Muscle of arm (tissue), 12 donors: Measurements from ENCODE around the gene JMJD4. TPM values are rescaled to one million over a fixed set of nuclear protein-coding genes. Genes with fewer than 3 reads are reported as not detected.

ENCODE experiments used
- DNase-seq: peaks from one replicate; pipeline ENCODE4 v3.0.0-alpha.2; 2013
- polyA plus RNA-seq, 12 donors: library from polyadenylated mRNA; unstranded; fragments of 120-200 nt; gene quantifications; one replicate each; pipeline ENCODE4 v1.2.1, GENCODE V29; 2013; ENCODE audit not compliant: insufficient read length in 12 of 12

The JMJD4 gene
- polyA plus RNA-seq, 12 donors = 13.6 to 20.0 (median 15.2) TPM; not detected in 1

DNA sequence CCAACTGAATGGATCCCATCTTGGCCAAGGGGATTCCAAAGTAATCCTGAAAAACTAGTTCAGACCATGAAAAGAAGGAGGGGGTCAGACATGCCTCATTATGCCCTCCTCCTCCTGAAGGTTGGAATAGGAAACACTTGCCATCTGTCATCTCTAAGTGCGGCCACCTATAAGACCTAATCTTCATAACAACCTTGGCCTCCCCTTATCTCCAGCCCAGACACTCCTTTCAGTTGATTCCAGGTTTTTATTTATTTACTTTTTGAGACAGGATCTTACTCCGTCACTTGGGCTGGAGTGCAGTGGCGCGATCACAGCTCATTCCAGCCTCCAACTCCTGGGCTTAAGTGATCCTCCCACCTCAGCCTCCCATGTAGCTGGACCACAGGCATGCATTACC lies 19.9 kb upstream of the JMJD4 start:
- DNase-seq = no peak

DNA sequence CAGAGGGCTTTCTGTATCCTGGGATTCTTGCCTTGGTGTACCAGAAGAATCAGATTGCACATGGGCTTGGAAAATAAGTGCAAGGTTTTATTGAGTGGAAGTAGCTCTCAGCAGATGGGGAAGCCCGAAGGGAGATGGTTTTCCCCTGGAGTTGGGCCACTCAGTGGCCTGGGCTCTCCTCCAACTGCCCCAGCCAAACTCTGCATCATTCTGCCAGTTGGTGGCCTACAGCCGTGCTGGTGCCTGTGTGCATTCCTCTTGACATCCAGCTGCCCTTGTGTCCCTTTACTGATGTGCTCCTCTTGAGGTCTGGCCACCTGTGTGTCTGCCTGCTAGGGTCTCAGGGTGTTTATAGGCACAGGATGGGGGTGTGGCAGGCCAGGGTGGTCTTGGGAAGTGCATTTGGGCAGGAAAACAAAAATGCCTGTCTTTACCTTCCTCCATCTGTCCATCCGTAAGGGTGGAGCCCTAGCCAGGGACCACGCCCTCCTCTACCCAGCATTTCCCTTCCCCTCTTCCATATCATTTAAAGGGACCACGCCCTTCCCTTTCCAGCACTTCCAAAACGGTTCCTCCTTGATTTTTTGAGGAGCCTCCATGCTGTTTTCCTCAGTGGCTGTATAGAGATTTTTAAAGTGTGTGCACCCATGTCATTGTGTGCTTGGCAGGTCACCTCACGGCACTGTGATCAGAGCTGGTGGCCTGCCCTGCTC lies 19.1 kb upstream of the JMJD4 start:
- no peak for DNase-seq

DNA sequence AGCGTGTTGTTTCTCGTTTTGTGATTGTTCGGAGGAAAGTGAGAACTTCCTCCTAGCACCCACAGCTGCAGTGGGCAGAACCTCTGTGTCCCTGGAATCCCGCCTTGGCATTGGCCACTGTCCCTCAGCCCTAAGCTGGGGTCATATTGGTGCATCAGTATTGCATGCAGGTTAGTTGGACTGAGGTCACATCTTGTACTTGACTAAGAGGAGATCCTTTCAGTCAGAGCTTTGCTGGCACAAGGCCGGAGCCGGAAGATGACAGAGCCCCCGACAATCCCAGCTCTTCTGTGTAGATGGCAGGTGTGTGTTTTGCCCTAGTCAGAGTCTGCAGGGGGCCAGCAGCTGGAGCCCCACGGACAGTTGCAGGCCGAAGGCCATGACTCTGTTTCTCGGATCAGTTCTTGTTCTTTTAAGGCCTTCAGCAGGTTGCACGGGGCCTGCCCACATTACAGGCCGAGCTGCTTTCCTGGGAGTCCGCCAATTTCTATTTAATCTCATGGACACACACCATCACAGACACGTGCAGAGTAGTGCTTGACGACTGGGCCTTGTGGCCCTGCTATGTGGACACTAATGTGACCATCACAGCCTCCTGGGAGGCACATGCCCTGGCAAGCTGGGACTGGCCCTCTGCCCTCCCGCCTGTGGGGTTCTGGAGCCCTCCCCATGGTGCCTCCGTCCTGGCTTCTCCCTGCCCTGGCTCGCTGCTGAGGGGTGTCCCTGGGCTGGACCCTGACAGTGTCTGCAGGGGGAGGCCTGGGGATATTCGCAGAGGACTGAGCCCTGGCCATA lies 15.0 kb upstream of the JMJD4 start:
- DNase-seq = no peak

DNA sequence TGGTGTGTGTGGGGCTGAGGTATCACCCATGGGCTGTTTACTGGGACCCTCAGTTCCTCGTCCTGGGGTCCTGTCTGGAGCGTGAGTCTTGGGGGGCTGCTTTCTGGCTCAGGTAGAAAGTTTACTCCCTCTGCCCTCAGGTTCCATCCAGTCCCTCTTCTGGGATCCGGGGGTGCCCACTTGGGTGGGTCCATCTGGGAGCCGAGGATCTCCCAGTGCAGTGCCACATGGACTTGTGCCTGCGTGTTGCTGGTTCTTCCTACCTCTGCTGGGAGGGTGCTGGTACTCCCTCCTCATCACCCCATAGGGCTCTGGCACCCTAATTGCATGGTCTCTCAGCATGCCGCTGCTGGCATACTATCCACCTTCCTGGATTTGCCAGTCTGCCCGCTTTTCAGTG lies 14.1 kb upstream of the JMJD4 start:
- no peak for DNase-seq

DNA sequence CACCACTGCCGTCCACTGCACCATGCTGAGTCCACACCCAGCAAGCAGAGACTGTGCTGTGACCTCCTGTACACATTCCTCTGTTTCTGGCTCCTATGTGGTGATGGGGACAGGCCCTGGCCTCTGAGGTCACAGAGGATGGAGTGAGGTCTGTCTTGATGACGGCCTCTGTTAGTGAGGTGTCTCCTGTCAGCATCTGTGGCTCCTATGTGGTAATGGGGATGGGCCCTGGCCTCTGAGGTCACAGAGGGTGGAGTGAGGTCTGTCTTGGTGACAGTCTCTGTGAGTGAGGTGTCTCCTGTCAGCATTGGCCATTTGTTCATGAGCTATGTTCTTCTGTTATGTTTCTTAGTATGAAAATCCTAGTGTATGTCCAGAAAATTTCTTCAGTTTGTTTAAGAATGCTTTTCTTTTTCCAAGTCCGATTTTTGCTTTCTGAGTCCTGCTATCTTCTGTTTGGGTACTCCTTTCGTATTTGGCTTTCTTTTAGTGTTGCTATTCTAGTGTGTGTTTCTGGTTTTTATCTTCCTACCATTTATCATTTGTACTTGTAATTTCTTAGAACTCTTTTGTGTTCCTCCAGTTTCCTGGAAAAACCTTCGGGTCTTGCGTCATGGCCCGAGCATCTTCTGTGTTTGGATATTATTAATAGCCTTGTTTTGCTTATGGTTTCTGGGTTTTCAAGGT lies 13.5 kb upstream of the JMJD4 start:
- DNase-seq = no peak

DNA sequence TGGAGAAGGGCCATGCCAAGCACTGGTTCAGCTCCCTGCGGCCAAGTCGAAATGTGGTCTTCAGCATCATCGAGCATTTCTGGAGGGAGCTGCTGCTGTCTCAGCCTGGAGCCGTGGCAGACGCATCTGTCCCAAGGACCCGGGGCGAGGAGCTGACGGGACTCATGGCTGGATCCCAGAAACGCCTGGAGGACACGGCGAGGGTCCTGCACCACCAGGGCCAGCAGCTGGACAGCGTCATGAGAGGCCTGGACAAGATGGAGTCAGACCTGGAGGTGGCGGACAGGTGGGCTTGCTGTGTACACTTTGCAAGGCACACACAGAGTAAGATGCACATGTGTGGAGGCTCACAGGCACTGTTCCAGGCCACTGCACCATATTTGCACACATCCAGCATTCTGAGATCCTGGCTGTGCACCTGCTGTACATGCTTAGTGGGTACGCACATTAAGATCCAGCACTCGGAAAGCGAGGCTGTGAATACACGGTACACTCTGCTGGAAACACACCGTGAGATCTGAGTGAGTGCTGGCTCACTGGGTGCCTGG lies 12.9 kb upstream of the JMJD4 start:
- DNase-seq = no peak

DNA sequence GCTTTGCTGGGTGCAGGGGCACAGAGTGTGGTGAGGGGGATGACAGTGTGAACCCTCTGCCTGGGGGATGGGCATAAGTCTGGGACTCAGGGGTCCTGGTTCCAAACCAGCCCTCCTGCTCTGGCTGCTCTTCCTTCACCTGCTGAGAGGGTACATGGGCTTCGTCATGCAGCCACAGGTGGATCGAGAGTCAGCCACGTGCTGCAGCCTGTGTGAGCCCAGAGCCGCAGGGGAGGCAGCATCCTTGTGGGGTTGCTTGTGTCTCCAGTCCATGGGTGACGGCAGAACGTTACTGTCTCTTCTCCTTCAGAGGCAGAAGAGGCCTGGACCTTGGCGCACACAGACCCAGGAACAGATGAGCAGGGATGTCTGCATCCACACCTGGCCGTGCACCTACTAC lies 12.3 kb upstream of the JMJD4 start:
- no peak for DNase-seq

DNA sequence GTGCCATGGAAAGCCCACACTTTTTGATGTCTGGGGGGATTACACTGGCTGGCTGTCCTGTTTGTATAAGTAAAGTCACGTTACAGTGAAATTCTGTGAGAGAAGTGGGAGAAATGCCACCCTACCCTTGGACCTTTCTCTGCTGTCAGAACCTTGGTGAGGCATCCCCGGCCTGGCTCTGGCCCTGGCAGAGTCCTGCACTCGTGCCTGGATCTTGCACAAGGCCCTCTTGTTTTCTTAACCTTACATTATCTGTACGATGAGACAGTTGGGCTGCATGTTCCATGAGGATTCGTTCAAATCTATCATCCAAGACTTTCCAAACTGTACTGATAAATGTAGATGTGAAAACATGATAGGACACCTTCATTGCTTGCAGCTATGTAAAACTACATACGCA lies 11.6 kb upstream of the JMJD4 start:
- DNase-seq = no peak

DNA sequence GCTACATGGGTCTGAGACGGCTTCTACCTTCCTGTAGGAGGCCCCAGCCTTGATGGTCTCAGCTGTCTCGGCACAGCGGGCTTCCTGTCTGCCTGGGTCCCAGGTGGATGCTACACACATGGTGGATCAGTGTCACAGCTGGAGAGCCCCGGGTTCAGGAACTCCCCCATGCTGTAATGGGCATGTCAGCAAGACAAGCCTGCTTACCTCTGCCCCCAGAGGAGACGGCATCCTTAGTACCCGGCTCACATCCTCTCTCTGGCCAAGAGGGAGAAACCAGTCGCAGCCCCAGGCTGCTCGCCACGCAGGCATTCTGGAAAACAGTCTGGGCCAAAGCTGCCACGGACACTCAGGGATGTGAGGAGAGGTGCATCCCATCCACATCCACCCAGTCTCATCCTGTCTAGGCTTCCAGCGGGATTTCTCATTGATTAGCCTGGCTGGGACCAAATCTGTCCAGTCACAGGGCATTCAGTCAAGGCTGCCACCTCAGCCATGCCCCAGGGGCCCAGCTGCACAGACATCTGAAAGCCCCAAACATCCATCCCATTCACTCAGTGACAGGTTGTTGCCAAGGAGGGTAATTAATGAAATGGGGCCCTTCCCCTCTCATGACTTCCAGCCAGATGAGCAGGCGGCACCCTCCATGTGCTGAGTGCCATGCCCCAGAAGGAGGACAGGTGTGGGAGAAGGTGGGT lies 10.6 kb upstream of the JMJD4 start:
- no peak for DNase-seq

DNA sequence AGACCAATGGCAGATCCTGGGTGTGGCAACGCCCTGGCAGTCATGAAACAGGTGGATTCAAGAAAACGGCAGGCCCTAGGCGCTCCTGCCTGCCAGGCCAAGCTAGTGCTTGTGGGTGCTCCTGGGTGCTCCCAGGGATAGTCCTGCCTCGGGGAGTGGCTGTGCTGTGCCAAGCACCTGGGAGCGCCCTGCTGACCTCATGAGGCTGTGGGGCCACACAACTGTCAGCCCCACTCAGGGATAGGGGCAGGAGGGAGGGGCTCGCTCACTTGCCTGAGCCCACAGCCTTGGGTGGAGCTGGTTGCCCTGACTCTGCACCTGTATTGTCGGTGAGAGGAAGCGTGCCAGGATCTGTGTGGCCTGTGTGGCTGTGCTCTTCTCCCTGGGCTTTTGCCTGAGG lies 9.6 kb upstream of the JMJD4 start:
- DNase-seq = no peak

DNA sequence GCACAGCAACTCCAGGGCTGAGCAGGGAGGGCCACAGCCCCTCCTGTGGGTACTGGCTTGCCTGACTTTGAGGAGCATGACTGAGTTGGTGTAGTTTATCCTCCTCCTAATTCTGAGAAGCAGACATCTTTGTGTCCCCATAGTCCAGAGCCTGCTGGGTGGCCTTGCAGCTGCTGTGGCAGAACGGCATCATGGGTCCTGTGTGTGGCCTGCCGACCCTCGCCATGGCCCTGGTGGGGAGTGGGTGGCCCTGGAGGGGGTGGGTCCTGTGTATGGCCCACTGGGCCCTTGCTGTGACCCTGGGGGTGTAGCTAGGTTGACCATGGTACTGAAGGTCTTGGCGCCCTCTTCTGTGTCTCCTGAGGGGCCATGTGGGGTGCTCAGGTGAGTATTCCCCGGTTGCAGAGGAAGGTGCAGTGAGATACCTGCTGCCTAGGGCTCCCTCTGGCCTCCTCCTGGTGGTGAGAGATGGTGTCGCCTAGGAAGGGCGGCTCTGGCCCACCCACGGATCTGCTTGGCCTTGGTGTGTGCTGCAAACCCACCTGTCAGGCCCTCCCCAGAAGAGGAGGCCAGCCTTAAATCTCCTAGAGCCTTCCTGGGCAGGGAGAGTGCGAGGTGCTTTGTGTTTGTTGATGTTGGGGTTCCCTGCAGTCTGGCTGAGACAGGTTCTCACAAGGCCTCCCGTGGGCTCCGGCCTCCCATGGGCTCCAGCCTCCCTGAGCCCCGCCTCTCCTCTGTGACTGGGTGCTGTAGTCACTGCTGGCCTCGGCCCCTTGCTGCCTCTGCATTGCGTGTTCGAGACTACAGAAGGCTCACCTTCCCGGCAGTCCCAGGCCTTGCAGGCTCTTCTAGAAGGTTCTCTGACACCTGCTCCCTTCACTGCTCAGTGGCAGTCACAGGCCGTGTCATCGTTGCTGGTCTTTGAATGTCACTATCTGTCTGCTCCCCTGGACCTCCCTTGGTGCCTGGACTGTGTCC lies 7.9 kb upstream of the JMJD4 start:
- DNase-seq = no peak

DNA sequence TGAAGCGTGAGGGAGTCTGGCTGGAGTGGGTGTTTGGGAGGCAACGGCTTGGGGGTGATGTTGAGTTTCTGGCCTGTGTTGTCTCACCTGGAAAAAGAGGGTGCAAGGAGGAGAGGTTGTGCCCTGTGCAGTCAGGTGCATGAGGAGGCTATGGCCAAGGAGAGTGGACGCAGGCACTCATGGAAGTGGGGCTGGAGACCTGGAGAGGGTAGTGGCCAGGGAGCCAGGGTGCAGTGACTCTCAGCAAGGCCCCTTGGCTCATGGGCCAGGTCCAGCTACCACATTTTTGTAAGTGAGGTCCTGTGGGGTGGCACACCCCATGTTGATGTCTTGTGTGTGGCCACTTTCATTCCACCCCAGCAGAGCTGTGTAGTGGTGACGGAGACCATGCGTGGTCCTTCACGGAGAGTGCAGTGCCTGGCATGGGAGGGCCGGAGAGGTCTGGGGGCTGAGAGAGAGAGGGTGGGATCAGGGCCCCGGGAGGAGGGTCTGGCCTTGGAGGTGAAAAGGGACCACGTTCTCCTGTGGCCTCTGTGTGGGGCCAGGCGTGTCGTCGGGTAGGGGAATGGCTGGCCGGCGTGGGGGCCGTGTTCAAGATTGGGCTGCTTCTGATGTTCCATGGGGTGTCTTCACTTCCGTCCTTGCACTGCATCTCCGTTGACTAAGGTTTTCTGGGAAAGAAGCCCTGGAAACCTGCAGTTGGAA lies 6.2 kb upstream of the JMJD4 start:
- DNase-seq = no peak

DNA sequence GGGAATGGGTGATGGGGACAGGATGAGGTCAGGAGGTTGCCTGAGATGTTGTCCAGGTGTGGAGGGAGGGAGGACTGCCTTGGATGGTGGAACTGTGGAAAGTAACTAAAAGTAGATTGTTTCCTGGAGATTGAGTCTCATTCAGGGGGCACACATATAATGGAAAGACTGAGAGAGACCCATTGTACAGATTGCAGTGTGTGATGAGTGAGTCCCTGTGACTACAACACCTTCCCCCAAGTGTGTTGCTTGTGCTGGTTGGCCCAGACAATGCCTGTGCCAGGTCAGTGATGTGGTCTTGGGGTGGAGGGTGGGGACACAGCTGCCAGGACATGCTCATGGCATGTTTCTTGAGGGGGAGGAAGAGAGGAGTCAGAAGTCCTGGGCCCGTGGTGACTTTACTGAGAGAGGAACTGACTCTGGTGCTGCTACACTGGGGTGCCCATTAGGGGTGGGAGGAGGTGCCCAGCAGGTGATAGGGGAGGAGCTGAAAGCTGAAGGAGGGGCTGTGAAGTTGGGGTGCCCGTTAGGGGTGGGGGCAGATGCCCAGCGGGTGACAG lies 5.4 kb upstream of the JMJD4 start:
- no peak for DNase-seq

DNA sequence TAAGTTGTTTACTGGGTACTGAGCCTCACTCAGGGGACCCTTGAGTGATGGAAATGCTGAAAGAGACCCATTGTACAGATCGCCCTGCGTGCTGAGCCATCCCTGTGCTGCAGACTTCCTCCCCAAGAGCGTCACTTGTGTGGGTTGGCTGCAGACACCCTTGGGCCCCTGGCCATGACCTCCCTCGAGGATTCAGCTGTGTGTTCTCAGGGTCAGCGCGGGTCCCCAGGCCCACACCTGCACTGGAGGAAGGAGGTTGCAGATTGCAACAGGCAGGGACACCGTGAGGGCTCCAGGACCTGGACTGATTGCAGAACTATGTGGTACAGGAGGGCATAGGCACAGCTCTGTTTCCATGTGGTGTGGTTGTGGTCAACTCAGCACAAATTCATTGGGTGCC lies 4.5 kb upstream of the JMJD4 start:
- no peak for DNase-seq

DNA sequence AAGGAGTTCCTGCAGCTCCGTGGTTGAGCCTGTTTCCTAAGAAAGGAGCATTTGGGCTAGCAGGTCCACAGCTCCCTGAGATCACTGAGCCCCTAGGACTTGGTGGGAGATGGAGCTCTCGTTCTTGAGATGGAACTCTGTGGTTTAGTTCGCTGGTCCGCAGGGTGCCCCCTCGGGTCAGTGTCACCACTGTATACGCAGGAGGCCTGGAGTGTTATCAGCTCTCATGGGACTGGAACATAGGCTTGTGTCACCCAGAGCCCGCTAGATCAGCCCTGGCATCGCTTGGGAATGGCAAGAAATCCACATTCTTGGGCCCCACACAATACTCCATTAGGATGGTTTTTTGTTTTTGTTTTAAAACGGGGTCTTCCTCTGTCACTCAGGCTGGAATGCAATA lies 3.7 kb upstream of the JMJD4 start:
- DNase-seq = no peak

DNA sequence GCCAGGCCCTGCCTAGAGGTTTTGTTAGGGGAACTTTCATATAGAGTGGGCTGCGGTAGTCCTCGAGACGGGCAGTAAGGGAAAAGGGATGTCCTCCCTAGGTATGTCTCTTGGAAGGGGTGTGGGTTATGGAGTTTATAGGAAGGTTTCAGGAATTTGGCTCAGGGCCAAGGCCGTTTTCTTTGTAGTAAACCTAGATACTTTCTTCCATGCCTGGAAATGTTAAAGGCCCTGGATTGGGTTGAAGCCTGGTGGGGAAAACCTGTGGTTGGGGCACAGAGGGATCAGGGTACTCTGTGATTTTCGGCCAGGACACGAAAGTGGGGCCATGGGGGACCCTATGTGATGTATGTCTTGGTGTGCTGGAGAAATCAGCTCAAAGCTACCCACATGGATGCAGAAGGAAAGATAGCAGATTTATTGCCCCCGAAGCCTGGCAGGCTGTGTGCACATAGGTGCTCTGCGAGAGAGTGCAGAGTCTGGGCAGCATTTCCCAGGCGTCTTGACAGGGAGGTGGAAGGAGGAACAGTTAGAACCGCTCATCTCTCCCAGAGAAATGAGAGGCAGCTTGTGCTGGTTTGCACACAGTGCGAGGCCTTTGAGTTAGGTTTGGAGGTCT lies 1.8 kb upstream of the JMJD4 start:
- DNase-seq = no peak

DNA sequence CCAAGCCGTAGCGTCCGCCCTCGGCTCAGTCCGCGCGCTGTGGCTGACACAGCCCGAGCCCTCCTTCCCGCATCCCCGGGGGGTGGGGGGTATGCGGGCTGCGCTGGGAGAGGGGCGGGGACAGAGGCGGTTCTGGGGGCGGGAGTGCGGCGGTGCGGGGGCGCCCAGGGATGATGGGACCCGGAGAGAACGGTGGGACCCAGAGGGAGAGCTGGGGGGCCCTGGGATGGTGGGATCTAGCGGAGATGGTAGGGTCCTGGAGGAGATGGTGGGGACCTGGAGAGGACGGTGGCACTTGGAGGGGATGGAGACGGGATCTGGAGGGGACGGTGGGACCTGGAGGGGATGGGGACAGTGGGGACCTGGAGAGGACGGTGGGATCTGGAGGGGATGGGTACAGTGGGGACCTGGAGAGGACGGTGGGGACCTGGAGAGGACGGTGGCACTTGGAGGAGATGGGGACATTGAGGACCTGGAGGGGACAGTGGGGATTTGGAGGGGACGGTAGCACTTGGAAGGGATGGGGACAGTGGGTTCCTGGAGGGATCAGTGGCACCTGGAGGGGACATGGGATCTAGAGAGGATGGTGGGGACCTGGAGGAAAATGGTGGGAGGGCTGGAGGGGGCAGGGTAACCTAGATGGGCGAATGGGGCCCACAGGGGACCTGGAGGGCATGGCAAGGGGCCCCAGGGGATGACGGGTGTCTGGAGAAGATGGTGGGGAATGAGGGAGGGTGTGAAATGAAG lies 610 bp upstream of the JMJD4 start:
- DNase-seq = no peak

DNA sequence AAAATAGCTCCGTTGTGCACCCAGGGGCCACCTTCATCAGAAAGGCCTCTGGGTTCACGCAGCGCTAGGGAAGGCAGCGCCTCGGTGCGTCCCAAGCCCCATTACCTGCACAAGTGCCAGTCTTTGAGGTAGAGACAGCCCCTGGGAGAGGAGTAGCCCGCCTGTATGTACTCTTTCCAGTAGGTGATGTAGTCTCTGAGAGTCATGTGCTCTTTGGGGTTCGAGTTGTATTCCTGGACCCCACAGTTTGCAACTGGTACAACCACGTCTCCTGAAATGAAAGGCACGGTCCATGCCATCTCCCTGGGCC lies 601 bp downstream of the JMJD4 start:
- no peak for DNase-seq
